Measurements from ENCODE around the gene ANAPC15.

The ANAPC15 gene

GRCh38 chr11:72132646-72133045, 20.2 kb upstream of the ANAPC15 start:
- Histone ChIP-seq H3K27me3 (ENCODE audit: insufficient read depth, low read length) (no peaks in the 10 kb centered on the region; the same call in 1 of the 2 replicates), H2AFZ (ENCODE audit: low read length) (no peak overlapping the region), H3K27ac (ENCODE audit: low read depth, low read length, poor library complexity, severe bottlenecking) (no peak overlapping the region), H3K9me2 (ENCODE audit: low read depth, low read length) (no peaks in the 10 kb centered on the region), H3K4me1 (ENCODE audit: insufficient read depth, low read length, severe bottlenecking) (no peaks in the 10 kb centered on the region), H3K4me2 (ENCODE audit: low read length) (no peak overlapping the region), H3K9ac (ENCODE audit: low read length) (no peak overlapping the region), H3F3A (ENCODE audit: insufficient read depth, low read length) (no peaks in the 10 kb centered on the region), H3K9me3 (ENCODE audit: low read length) (peaks cover 4% of the 10 kb centered on the region; the same call in 1 of the 2 replicates), H3K4me3 (ENCODE audit: low read depth, low read length, poor library complexity, severe bottlenecking) (no peak overlapping the region), H4K20me1 (ENCODE audit: insufficient read depth, low read length) (no peaks in the 10 kb centered on the region), H3K79me2 (ENCODE audit: insufficient read depth, low read length) (no peaks in the 10 kb centered on the region), H3K36me3 (ENCODE audit: insufficient read depth, low read length) (no peaks in the 10 kb centered on the region)
- TF ChIP-seq CTCF (IDR thresholded peaks at IDR 0.05; ENCODE audit: low read length) = no peak
- no peak for TF ChIP-seq EZH2 (IDR thresholded peaks at IDR 0.05; ENCODE audit: borderline replicate concordance, low read length)

GRCh38 chr11:72129381-72129780, 16.9 kb upstream of the ANAPC15 start:
- Histone ChIP-seq H3K79me2 (ENCODE audit: insufficient read depth, low read length) (no peaks in the 10 kb centered on the region), H3K9me3 (ENCODE audit: low read length) (peaks cover 8% of the 10 kb centered on the region; the same call in 1 of the 2 replicates), H3F3A (ENCODE audit: insufficient read depth, low read length) (no peaks in the 10 kb centered on the region), H4K20me1 (ENCODE audit: insufficient read depth, low read length) (no peaks in the 10 kb centered on the region), H3K27ac (ENCODE audit: low read depth, low read length, poor library complexity, severe bottlenecking) (no peak overlapping the region), H3K4me2 (ENCODE audit: low read length) (no peak overlapping the region), H3K4me3 (ENCODE audit: low read depth, low read length, poor library complexity, severe bottlenecking) (no peak overlapping the region), H3K4me1 (ENCODE audit: insufficient read depth, low read length, severe bottlenecking) (no peaks in the 10 kb centered on the region), H3K9ac (ENCODE audit: low read length) (no peak overlapping the region), H3K9me2 (ENCODE audit: low read depth, low read length) (no peaks in the 10 kb centered on the region), H3K27me3 (ENCODE audit: insufficient read depth, low read length) (no peaks in the 10 kb centered on the region; the same call in 1 of the 2 replicates), H3K36me3 (ENCODE audit: insufficient read depth, low read length) (no peaks in the 10 kb centered on the region; the same call in 1 of the 2 replicates), H2AFZ (ENCODE audit: low read length) (no peak overlapping the region)
- no peak for TF ChIP-seq CTCF (IDR thresholded peaks at IDR 0.05; ENCODE audit: low read length)
- no peak for TF ChIP-seq EZH2 (IDR thresholded peaks at IDR 0.05; ENCODE audit: borderline replicate concordance, low read length)

GRCh38 chr11:72127923-72128322, 15.4 kb upstream of the ANAPC15 start:
- Histone ChIP-seq H2AFZ (ENCODE audit: low read length) (no peak overlapping the region), H3K9me3 (ENCODE audit: low read length) (peaks cover 8% of the 10 kb centered on the region; the same call in 1 of the 2 replicates), H3K4me3 (ENCODE audit: low read depth, low read length, poor library complexity, severe bottlenecking) (no peak overlapping the region), H3K27me3 (ENCODE audit: insufficient read depth, low read length) (peaks cover 7% of the 10 kb centered on the region; the same call in 1 of the 2 replicates), H3K4me1 (ENCODE audit: insufficient read depth, low read length, severe bottlenecking) (no peaks in the 10 kb centered on the region), H3K79me2 (ENCODE audit: insufficient read depth, low read length) (no peaks in the 10 kb centered on the region), H4K20me1 (ENCODE audit: insufficient read depth, low read length) (no peaks in the 10 kb centered on the region), H3K9ac (ENCODE audit: low read length) (no peak overlapping the region), H3K36me3 (ENCODE audit: insufficient read depth, low read length) (no peaks in the 10 kb centered on the region; the same call in 1 of the 2 replicates), H3K9me2 (ENCODE audit: low read depth, low read length) (no peaks in the 10 kb centered on the region), H3K27ac (ENCODE audit: low read depth, low read length, poor library complexity, severe bottlenecking) (no peak overlapping the region), H3K4me2 (ENCODE audit: low read length) (no peak overlapping the region), H3F3A (ENCODE audit: insufficient read depth, low read length) (no peaks in the 10 kb centered on the region)
- TF ChIP-seq CTCF (IDR thresholded peaks at IDR 0.05; ENCODE audit: low read length) (no peak), EZH2 (IDR thresholded peaks at IDR 0.05; ENCODE audit: borderline replicate concordance, low read length) (no peak)

Measured in OCI-LY1 (cell line).